NCI-H2171 treated with DMSO at 0.1 percent for 48 hours (cell line): ENCODE measurements around the gene BOLA1.
"Not testable (repeated sequence)": the region's sequence is repeated elsewhere in the genome, so short reads cannot be mapped to it uniquely, and the experiment has no call there.

Experiments
- DNase-seq: peaks from one replicate; lab custom pipeline; 2025; lab: John Stamatoyannopoulos, UW

BOLA1 gene

DNA sequence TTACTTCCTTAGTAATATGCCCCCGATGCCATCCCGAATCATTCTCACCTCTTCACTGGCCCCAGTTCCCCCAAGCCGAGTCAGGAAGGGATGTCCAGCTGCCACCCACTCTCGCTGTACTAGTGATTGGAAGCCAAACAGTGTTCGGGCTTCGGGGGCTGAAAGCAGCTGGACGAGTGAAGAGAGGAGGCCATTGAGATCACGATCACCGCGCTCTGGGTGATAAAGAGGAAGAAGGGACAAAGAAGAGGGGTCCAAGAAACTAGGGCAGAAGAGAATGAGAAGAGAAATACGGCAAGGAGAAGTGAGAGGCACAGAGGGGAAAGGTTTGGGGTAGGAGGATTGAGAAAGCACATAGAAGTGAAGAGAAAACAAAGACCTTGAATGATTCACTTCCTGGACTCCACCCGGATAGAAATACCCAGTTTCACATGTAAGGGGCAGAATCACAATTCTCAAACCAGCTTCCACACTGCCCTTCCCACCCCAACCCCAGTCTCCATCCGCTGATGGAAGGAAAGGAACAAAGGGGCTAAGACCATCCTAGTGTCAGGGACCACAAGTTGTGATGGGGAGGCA, 31.9 kb downstream of the BOLA1 start:
- no peak for DNase-seq

DNA sequence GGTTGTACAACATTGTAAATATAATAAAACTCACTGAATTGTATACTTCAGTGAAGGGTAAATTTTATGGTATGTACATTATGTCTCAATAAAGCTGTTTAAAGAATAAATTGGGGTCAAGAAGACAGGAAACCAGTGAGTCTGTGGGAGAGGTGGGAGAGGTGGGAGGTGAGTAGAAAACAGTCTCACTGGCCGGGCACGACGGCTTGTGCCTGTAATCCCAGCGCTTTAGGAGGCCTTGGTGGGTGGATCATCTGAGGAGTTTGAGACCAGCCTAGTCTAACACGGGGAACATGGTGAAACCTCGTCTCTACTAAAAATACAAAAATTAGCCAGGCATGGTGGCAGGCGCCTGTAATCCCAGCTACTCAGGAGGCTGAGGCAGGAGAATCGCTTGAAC, 33.1 kb downstream of the BOLA1 start:
- DNase-seq: no peak

DNA sequence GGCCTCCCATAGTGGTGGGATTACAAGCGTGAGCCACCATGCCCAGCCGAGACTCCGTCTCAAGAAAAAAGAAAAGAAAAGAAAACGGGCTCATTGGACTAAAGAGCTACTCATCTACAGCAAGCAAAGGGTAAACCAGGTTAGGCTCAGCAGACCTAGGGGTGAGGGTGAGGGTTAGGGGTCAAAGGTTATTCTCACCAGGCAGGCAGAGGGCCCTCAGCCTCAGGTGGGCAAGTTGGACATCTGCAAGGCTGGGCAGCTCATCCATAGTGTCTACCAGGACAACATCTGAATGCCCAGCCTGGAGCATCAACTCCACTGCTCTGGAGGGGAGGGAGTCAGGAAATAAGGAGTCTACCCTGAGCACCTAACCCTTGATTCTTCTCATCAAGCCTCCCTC, 33.8 kb downstream of the BOLA1 start:
- DNase-seq: no peak

DNA sequence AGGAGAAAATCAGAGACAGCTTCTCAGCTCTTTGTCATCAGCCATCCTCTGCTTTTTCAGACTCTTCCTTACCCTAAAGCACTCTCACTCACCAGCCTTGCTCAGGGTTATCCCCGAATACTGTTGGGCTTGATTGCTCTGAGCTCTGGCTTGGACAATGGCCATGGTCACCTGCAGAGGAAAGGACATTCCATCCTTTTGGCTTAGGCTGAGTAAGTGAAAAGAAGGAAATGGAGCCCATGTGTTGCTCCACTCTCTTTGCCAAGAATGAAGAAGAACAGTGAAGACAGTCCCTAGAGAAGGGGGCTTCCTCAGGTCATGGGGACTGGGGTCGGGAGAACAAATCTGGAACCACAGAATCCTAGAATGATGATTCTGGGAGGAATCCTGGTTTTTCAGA, 35.0 kb downstream of the BOLA1 start:
- no peak for DNase-seq

DNA sequence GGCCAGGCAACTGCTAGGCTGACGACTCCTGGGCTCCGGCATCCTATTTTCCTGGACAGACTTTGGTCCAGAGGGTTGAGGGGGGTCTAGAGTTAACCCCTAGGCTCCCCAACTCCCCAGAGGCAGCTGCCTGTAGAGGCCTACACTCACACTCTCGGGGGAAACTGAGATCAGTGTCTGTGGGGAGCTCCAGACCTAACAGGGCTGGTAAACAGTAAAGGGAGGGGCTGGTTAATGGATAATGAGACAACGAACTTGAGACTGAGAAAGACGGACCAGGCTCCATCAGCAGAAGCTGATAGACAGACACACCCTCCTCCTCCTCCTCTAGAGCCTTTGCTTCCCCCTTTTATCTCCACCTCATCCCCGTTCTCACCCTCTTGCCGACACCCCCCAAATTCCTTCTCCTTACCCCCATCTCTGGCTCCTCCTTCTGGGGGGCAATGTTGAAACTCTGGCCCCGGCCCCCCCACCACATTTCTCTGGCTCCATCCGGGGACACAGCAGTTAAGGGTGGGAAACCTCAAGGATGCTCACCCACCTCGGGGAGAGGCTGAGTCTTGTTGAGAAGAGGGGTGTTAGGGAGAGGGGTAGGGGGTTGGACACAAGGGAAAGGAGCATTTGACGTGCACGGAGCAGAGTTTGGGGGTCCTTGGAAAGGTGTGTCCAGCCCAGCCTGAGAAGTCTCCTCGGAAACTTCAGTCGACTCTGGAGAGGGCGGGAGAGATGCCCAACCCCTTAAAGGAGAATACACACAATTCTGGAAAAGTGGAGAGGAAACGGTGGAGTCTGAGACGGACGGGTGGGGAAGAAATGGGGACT, 37.0 kb downstream of the BOLA1 start, which contains the start of gene MTMR11:
TSS of gene MTMR11 (minus strand) at position 710 of the 822 bp plus-strand sequence. CDS start at position 478, 232 bp downstream.
- DNase-seq: no peak

DNA sequence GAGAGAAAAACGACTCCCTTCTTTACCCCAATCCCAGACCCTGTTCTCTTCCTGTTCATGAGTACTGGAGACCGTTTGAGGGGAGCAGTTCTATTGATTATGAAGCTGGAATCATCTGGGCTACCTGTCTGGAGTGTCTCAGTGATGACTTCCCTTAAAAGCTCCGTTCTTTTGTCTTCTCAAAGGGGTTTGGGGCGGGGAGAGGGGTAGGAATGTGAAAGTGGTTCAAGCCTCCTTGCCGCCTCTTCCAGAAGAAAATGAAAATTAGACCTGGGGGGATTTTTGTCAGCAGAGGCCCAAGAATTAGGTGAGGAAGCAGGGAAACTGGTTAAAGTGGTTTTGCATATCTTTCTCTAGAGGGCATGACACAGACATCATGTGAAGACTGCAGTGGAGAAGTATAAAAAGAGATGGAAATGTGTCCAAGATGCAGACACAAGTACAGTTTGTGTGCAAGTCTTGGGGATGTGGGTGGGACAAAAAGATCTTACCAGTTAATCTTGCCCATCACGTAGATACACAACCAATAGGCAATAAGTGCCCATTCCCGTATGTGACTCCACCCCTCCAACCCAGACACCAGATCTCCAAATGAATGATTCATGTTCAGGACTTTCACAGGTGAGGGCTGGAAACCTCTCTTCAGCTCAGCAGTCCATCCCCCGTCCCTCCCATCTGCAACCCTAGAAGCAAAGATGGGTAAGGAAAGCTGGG, 37.8 kb downstream of the BOLA1 start:
- no peak for DNase-seq

DNA sequence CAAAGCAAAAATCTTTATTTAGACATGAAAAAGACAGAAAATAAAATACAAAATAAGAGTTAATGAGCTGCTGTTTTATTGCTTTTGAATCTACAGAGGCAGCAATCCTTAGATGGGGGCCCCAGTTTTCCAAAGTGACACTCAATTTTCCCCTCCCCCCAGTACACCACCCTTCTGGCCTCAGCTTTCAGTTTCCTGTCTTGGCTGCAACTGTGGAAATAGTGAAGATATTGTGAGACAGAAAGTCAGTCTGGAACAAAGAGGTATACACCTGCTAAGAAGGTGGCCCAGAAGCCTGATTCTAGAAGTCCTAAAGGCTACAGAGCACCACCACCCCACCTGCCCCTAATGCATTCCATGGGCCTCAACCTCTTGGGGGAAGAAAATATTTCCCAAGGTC, 38.4 kb downstream of the BOLA1 start:
- no peak for DNase-seq

DNA sequence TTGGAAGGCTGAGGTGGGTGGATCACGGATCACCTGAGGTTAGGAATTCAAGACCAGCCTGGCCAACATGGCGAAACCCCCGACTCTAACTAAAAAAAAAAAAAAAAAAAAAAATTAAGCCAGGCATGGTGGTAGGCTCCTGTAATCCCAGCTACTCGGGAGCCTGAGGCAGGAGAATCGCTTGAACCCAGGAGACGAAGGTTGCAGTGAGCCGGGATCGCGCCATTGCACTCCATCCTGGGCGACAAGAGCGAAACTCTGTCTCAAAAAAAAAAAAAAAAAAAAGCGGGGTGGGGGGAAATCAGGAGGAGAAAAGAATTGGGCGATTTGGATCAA, 39.3 kb downstream of the BOLA1 start:
- not testable (repeated sequence) for DNase-seq

DNA sequence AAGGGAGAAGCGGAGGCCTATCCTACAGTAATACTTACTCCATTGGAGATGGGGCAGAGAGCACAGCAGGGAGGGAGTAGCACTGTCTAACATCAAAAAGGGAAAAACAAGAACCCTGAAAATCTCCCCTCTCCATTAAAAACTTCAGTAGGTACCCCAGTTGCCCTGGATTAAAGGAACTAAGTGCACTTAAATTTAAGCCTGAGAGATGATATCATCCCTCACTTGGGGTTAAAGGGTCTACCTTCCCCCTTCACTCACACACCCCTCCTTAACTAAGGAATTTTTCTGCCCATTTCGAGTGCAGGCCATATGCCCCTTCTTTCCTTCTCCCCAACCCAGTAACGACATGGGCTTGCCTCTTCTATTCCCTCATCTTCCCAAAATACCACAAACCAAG, 41.1 kb downstream of the BOLA1 start:
- DNase-seq: no peak

DNA sequence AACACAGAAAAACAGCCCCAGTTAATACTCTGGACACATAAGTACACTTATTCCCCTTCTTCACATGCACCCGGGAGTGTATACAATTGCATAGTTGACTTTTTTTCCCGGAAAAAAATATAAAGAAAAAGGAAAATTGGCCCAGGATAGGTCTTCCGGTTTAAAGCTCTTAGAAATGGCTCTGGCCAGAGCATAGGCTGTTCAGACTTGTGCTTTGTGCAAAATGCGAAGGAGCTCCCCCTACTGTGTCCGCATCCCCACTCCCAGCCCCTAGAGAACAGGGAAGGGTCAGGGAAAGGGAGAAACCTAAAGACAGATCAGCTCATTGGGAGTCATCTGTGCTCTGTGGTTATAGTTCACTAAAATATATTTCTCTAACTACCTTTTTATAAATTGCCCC, 42.8 kb downstream of the BOLA1 start:
- no peak for DNase-seq

DNA sequence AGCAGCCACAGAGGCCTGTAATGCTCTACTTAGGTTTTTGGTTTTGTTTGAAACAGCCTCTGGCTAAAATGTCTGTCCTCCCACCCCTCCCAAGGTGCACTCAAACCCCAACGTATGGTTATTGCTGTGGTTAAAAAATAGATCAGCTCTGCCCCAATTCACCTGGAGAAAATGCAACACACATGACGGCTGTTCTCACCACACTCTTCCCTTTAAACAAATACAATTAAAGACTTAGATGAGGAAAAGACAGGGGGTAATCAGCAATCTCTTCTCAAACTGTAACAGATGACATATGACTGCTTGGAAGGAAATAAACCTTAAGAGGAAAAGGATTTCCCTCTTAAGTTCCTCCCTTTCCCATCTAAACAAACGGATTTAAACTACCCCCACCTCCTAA, 43.5 kb downstream of the BOLA1 start:
- no peak for DNase-seq

DNA sequence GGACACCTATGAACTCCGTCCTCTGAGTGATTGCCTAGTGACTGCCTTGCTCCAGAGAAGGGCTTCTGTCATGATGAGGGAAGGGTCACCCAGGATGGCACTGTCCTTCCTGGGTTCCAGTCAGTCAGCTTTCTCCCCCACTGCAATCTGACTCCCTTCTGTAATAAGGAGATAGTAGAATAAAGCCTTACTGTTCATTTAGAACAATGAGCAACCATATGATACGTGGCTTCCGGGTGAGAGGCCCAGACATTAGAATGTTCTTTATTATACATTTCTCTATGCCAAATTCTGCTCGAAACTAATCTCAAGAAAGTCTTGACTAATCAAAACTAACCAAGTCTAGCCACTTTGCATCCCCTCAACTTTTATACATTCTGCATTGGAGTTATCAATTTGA, 45.8 kb downstream of the BOLA1 start:
- no peak for DNase-seq

DNA sequence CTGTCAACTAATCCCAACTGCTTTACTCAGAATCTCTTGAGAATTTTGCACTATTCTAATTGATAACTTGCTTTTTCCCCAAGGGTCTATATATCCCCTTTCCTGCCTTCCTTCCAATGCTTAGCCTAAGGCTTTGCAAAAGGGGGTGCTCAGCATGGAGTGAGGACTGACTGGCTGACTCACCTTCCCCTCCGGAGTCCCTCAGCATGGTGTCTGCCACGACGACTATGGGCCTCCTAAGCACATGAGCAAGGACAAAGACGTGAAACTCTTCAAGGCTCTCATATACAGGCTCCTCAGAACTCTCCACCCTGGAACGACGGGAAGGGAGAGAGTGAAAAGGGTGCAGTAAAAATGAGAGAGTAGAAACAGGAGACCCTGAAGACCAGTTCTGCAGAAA, 50.5 kb downstream of the BOLA1 start:
- DNase-seq: no peak
